ENCODE measurements around the gene PDE8B. TPM values are rescaled to one million over a fixed set of nuclear protein-coding genes. Genes with fewer than 3 reads are reported as not detected.

The PDE8B gene
- total and polyA plus RNA-seq, 2 experiments from 2014 or later: 0.45 to 0.91 TPM

DNA sequence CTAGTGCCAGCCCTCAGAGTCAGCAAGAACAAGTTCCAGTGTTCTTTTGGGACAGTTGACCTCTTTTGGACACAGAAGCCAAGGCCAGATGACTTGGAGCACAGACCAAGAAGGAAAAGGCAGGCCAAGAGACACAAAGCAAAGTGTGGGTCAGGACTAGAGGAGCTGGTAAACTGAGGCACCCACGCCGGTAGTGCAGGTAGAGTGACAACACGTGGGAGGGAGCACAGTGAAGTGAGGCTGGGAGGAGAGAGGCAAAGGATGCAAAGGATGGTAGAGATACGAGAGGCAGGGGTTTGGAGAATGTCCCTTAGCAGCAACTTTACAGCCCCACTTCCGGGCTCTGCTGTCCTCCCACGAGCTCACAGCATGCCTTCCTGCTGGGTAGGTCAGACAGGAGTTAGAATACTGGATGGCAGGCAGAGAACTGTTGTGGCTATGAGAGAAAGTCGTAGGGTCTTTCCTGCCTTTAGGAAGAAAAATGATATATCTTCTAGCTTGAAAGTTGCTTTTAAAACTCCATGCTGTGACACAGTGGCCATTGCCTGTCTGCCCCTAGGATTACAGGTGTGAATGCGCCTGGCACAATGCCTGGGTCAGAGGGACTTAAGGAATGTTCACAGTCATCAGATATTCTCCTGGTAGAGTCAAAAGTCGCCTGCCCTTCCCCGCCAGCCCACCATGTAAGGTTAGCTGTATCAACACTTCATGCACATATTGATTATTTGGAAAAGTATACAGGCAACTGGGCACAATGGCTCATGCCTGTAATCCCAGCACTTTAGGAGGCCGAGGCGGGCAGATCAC is 97.9 kb downstream of the PDE8B start:
- Histone ChIP-seq H3K4me3 (no peak overlapping the region), H3K4me1 (ENCODE audit: insufficient read depth) (no peaks in the 10 kb centered on the region), H3F3A (replicated peaks; ENCODE audit: low read depth) (no peaks in the 10 kb centered on the region), H3K27me3 (ENCODE audit: insufficient read depth) (no peaks in the 10 kb centered on the region), H2AFZ (no peak overlapping the region), H3K4me2 (no peak overlapping the region), H3K9me2 (ENCODE audit: insufficient read depth) (no peaks in the 10 kb centered on the region), H3K79me2 (replicated peaks; ENCODE audit: insufficient read depth) (no peaks in the 10 kb centered on the region), H3K27ac (ENCODE audit: low read depth) (no peak overlapping the region), H4K20me1 (replicated peaks; ENCODE audit: insufficient read depth) (no peaks in the 10 kb centered on the region), H3K36me3 (ENCODE audit: insufficient read depth) (no peaks in the 10 kb centered on the region)
- Mint-ChIP-seq H3K36me3 (ENCODE audit: low read depth) (no peaks in the 10 kb centered on the region), H3K4me3 (no peak overlapping the region), H3K27ac (no peak overlapping the region), H3K9me3 (no peaks in the 10 kb centered on the region), H3K4me1 (peaks cover 11% of the 10 kb centered on the region), H3K27me3 (ENCODE audit: insufficient read depth, low read depth, poor library complexity) (peaks cover 3% of the 10 kb centered on the region)
- TF ChIP-seq POLR2AphosphoS5 (IDR thresholded peaks at IDR 0.05; ENCODE audit: low read depth): no peak
- TF ChIP-seq, protein P1, sequence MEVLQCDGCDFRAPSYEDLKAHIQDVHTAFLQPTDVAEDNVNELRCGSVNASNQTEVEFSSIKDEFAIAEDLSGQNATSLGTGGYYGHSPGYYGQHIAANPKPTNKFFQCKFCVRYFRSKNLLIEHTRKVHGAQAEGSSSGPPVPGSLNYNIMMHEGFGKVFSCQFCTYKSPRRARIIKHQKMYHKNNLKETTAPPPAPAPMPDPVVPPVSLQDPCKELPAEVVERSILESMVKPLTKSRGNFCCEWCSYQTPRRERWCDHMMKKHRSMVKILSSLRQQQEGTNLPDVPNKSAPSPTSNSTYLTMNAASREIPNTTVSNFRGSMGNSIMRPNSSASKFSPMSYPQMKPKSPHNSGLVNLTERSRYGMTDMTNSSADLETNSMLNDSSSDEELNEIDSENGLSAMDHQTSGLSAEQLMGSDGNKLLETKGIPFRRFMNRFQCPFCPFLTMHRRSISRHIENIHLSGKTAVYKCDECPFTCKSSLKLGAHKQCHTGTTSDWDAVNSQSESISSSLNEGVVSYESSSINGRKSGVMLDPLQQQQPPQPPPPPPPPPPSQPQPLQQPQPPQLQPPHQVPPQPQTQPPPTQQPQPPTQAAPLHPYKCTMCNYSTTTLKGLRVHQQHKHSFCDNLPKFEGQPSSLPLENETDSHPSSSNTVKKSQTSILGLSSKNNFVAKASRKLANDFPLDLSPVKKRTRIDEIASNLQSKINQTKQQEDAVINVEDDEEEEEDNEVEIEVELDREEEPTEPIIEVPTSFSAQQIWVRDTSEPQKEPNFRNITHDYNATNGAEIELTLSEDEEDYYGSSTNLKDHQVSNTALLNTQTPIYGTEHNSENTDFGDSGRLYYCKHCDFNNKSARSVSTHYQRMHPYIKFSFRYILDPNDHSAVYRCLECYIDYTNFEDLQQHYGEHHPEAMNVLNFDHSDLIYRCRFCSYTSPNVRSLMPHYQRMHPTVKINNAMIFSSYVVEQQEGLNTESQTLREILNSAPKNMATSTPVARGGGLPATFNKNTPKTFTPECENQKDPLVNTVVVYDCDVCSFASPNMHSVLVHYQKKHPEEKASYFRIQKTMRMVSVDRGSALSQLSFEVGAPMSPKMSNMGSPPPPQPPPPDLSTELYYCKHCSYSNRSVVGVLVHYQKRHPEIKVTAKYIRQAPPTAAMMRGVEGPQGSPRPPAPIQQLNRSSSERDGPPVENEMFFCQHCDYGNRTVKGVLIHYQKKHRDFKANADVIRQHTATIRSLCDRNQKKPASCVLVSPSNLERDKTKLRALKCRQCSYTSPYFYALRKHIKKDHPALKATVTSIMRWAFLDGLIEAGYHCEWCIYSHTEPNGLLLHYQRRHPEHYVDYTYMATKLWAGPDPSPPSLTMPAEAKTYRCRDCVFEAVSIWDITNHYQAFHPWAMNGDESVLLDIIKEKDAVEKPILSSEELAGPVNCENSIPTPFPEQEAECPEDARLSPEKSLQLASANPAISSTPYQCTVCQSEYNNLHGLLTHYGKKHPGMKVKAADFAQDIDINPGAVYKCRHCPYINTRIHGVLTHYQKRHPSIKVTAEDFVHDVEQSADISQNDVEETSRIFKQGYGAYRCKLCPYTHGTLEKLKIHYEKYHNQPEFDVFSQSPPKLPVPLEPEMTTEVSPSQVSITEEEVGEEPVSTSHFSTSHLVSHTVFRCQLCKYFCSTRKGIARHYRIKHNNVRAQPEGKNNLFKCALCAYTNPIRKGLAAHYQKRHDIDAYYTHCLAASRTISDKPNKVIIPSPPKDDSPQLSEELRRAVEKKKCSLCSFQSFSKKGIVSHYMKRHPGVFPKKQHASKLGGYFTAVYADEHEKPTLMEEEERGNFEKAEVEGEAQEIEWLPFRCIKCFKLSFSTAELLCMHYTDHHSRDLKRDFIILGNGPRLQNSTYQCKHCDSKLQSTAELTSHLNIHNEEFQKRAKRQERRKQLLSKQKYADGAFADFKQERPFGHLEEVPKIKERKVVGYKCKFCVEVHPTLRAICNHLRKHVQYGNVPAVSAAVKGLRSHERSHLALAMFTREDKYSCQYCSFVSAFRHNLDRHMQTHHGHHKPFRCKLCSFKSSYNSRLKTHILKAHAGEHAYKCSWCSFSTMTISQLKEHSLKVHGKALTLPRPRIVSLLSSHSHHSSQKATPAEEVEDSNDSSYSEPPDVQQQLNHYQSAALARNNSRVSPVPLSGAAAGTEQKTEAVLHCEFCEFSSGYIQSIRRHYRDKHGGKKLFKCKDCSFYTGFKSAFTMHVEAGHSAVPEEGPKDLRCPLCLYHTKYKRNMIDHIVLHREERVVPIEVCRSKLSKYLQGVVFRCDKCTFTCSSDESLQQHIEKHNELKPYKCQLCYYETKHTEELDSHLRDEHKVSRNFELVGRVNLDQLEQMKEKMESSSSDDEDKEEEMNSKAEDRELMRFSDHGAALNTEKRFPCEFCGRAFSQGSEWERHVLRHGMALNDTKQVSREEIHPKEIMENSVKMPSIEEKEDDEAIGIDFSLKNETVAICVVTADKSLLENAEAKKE (CRISPR knock-in tag; IDR thresholded peaks at IDR 0.05): no peak
- peak; percentile 77 for ATAC-seq
- peak; percentile 16 for DNase-seq (ENCODE audit: low spot score)

DNA sequence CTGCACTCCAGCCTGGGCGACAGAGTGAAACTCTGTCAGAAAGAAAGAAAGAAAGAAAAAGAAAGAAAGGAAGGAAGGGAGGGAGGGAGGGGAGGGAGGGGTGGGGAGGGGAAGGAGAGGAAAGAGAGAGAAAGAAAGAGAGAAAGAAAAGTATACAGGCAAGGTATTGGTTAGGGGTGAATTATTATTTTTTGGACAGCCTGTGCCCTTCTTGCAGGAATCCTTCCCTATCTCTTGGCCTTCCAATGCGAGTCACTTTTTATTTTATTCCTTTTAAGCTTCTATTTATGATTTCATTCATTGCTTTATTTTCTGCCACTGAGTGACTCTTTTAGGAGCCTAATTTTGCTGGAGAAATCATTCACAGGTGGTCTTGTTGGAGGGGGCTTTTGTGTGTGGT is 98.7 kb downstream of the PDE8B start:
- H3K36me3 Mint-ChIP-seq (ENCODE audit: low read depth): no peaks in the 10 kb centered on the region
- H3K27me3 Mint-ChIP-seq (ENCODE audit: insufficient read depth, low read depth, poor library complexity): peaks cover 3% of the 10 kb centered on the region
- H3K4me1 ChIP-seq (ENCODE audit: insufficient read depth): no peaks in the 10 kb centered on the region
- no peak overlapping the region for H3K27ac ChIP-seq (ENCODE audit: low read depth)
- H4K20me1 ChIP-seq (replicated peaks; ENCODE audit: insufficient read depth): no peaks in the 10 kb centered on the region
- TF ChIP-seq ZNF114 (CRISPR knock-in tag; IDR thresholded peaks at IDR 0.05) (no peak), JUNB (IDR thresholded peaks at IDR 0.05; ENCODE audit: unreplicated experiment) (no peak), EZH2 (IDR thresholded peaks at IDR 0.05; ENCODE audit: low read depth, unreplicated experiment) (no peak), STAT1 (IDR thresholded peaks at IDR 0.05; ENCODE audit: unreplicated experiment) (no peak), ZNF331 (CRISPR knock-in tag; IDR thresholded peaks at IDR 0.05; ENCODE audit: low read depth) (no peak), NANOG (IDR thresholded peaks at IDR 0.05; ENCODE audit: borderline replicate concordance) (no peak), POLR2AphosphoS5 (IDR thresholded peaks at IDR 0.05; ENCODE audit: low read depth) (no peak), EZH2phosphoT487 (IDR thresholded peaks at IDR 0.05; ENCODE audit: unreplicated experiment) (no peak)
- TF ChIP-seq, protein P2, sequence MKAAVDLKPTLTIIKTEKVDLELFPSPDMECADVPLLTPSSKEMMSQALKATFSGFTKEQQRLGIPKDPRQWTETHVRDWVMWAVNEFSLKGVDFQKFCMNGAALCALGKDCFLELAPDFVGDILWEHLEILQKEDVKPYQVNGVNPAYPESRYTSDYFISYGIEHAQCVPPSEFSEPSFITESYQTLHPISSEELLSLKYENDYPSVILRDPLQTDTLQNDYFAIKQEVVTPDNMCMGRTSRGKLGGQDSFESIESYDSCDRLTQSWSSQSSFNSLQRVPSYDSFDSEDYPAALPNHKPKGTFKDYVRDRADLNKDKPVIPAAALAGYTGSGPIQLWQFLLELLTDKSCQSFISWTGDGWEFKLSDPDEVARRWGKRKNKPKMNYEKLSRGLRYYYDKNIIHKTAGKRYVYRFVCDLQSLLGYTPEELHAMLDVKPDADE (IDR thresholded peaks at IDR 0.05): no peak
- TF ChIP-seq, protein P3, sequence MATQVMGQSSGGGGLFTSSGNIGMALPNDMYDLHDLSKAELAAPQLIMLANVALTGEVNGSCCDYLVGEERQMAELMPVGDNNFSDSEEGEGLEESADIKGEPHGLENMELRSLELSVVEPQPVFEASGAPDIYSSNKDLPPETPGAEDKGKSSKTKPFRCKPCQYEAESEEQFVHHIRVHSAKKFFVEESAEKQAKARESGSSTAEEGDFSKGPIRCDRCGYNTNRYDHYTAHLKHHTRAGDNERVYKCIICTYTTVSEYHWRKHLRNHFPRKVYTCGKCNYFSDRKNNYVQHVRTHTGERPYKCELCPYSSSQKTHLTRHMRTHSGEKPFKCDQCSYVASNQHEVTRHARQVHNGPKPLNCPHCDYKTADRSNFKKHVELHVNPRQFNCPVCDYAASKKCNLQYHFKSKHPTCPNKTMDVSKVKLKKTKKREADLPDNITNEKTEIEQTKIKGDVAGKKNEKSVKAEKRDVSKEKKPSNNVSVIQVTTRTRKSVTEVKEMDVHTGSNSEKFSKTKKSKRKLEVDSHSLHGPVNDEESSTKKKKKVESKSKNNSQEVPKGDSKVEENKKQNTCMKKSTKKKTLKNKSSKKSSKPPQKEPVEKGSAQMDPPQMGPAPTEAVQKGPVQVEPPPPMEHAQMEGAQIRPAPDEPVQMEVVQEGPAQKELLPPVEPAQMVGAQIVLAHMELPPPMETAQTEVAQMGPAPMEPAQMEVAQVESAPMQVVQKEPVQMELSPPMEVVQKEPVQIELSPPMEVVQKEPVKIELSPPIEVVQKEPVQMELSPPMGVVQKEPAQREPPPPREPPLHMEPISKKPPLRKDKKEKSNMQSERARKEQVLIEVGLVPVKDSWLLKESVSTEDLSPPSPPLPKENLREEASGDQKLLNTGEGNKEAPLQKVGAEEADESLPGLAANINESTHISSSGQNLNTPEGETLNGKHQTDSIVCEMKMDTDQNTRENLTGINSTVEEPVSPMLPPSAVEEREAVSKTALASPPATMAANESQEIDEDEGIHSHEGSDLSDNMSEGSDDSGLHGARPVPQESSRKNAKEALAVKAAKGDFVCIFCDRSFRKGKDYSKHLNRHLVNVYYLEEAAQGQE (IDR thresholded peaks at IDR 0.05; ENCODE audit: unreplicated experiment): no peak
- ATAC-seq: no peak
- H3K4me3 ChIP-seq: no peak overlapping the region
- H3F3A ChIP-seq (replicated peaks; ENCODE audit: low read depth): no peaks in the 10 kb centered on the region
- H3K36me3 ChIP-seq (ENCODE audit: insufficient read depth): no peaks in the 10 kb centered on the region
- H3K9me2 ChIP-seq (ENCODE audit: insufficient read depth): no peaks in the 10 kb centered on the region
- no peak overlapping the region for H3K4me2 ChIP-seq
- no peak overlapping the region for H3K27ac Mint-ChIP-seq
- no peak overlapping the region for H2AFZ ChIP-seq
- no peaks in the 10 kb centered on the region for H3K27me3 ChIP-seq (ENCODE audit: insufficient read depth)
- no peaks in the 10 kb centered on the region for H3K79me2 ChIP-seq (replicated peaks; ENCODE audit: insufficient read depth)
- no peaks in the 10 kb centered on the region for H3K9me3 Mint-ChIP-seq
- no peak for DNase-seq (ENCODE audit: low spot score)
- no peak overlapping the region for H3K4me3 Mint-ChIP-seq
- H3K4me1 Mint-ChIP-seq: peaks cover 11% of the 10 kb centered on the region

Measured in GM23338 (cell line).